Upper lobe of left lung (tissue), 4 donors: ENCODE measurements around the gene SULF2.

Experiments used
- CTCF ChIP-seq, 6 experiments: fragments of 450-650 bp in 4 of 6; fragments of 200-600 bp in 2 of 6; sonication (generic) in 2 of 6; IDR thresholded peaks; one replicate each; pipeline ENCODE4 v1.5.1; 2016 to 2019; ENCODE audit warnings: antibody characterized with exemption in 6 of 6
- EP300 ChIP-seq, 4 donors: sonication (generic); formaldehyde crosslinking; IDR thresholded peaks; one replicate each; pipeline ENCODE4 v1.5.1; 2017; ENCODE audit warnings: antibody characterized with exemption in 4 of 4, control low read depth in 2 of 4
- POLR2A ChIP-seq, 4 donors: fragments of 450-650 bp; IDR thresholded peaks; one replicate each; pipeline ENCODE4 v1.5.1; 2016 to 2017; ENCODE audit warnings: antibody characterized with exemption in 4 of 4, mild to moderate bottlenecking in 2 of 4
- POLR2AphosphoS5 ChIP-seq, 2 donors: sonication (generic); formaldehyde crosslinking; IDR thresholded peaks; one replicate each; pipeline ENCODE4 v1.5.1; 2017; ENCODE audit warnings: antibody characterized with exemption in 2 of 2

- TF ChIP-seq CTCF (IDR thresholded peaks at IDR 0.05) (no peak), POLR2A (IDR thresholded peaks at IDR 0.05) (no peak), POLR2AphosphoS5 (IDR thresholded peaks at IDR 0.05) (no peak), EP300 (IDR thresholded peaks at IDR 0.05) (no peak)
Measured at GRCh38 chr20:47815866-47816265, 30.6 kb upstream of the SULF2 start.
